HEK293T (cell line): ENCODE results near the gene ZNF296.

Source experiments
- CTCF ChIA-PET: fragments of 350-600 bp; formaldehyde crosslinking; extraction: SDS; loops from one replicate; lab custom pipeline; 2021; ENCODE audit warnings: antibody characterized with exemption, inconsistent platforms; lab: Yijun Ruan, JAX
- POLR2A ChIA-PET: fragments of 350-600 bp; formaldehyde crosslinking; extraction: SDS; loops from one replicate; lab custom pipeline; 2020; ENCODE audit warnings: antibody characterized with exemption, inconsistent platforms; lab: Yijun Ruan, JAX
- DNase-seq: peaks from one replicate; pipeline ENCODE4 v3.0.0; 2012; ENCODE audit warnings: mixed read lengths; ENCODE audit errors: extremely low spot score
- ARNT ChIP-seq: fragments of 450-650 bp; IDR thresholded peaks from 2 replicates; pipeline ENCODE4 v1.6.1; 2017; ENCODE audit warnings: mild to moderate bottlenecking
- BHLHE40 ChIP-seq: fragments of 450-650 bp; IDR thresholded peaks from 2 replicates; pipeline ENCODE4 v1.6.1; 2016; ENCODE audit warnings: mild to moderate bottlenecking, moderate library complexity, borderline replicate concordance
- CTBP1 ChIP-seq: fragments of 450-650 bp; IDR thresholded peaks from 2 replicates; pipeline ENCODE4 v1.6.1; 2016; ENCODE audit warnings: borderline replicate concordance
- ELF4 ChIP-seq: fragments of 450-650 bp; IDR thresholded peaks from 2 replicates; pipeline ENCODE4 v1.6.1; 2017; ENCODE audit warnings: antibody characterized with exemption
- FOXA1 ChIP-seq: fragments of 450-650 bp; IDR thresholded peaks from 2 replicates; pipeline ENCODE4 v1.6.1; 2016; ENCODE audit warnings: mild to moderate bottlenecking
- FOXK2 ChIP-seq: fragments of 450-650 bp; IDR thresholded peaks from 2 replicates; pipeline ENCODE4 v1.6.1; 2016; ENCODE audit warnings: mild to moderate bottlenecking
- FOXM1 ChIP-seq: fragments of 450-650 bp; IDR thresholded peaks from 2 replicates; pipeline ENCODE4 v1.6.1; 2017; ENCODE audit warnings: mild to moderate bottlenecking, borderline replicate concordance
- HDGF ChIP-seq: fragments of 450-650 bp; IDR thresholded peaks from 2 replicates; pipeline ENCODE4 v1.6.1; 2017; ENCODE audit warnings: antibody characterized with exemption, borderline replicate concordance
- L3MBTL2 ChIP-seq: fragments of 450-650 bp; conservative IDR thresholded peaks from 2 replicates; pipeline ENCODE4 v1.6.1; 2016; ENCODE audit warnings: mild to moderate bottlenecking
- LEF1 ChIP-seq: fragments of 450-650 bp; IDR thresholded peaks from 2 replicates; pipeline ENCODE4 v1.6.1; 2017; ENCODE audit warnings: mild to moderate bottlenecking, borderline replicate concordance
- NFRKB ChIP-seq: fragments of 450-650 bp; IDR thresholded peaks from 2 replicates; pipeline ENCODE4 v1.6.1; 2016; ENCODE audit warnings: mild to moderate bottlenecking, moderate library complexity
- PKNOX1 ChIP-seq: fragments of 450-650 bp; IDR thresholded peaks from 2 replicates; pipeline ENCODE4 v1.6.1; 2016
- SP1 ChIP-seq: fragments of 450-650 bp; IDR thresholded peaks from 2 replicates; pipeline ENCODE4 v1.6.1; 2017
- SUZ12 ChIP-seq: fragments of 450-650 bp; IDR thresholded peaks from 2 replicates; pipeline ENCODE4 v1.6.1; 2016; ENCODE audit warnings: mild to moderate bottlenecking
- TARDBP ChIP-seq: fragments of 450-650 bp; IDR thresholded peaks from 2 replicates; pipeline ENCODE4 v1.6.1; 2016
- ZNF384 ChIP-seq: fragments of 450-650 bp; IDR thresholded peaks from 2 replicates; pipeline ENCODE4 v1.6.1; 2016

ZNF296 gene

DNA sequence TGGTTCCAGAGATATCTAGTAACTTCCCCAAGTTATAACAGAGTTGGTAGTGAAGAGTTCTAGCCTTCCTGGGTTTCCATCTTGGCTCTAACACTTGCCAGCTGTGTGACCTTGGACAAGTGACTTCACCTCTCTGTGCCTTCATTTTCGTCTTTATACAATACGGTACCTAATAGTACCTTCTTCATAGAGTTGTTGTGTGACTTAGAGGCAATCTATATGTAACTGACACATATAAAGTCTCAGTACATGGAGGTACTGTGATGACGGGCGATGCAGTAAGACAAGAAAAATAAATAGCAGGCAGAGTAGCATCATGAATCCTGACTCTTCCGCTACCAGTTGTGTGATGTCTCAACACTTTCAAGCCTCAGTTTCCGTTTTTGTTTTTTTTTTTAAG lies 45.5 kb downstream of the ZNF296 start:
- no peak for DNase-seq
- CTCF ChIA-PET: no interaction called here
- no peak for TF ChIP-seq ZNF384
- no peak for TF ChIP-seq SUZ12
- POLR2A ChIA-PET: interaction anchor here (4.0 kb wide), 1 partner anchor 8 kb away, joined by 34 read pairs; the partner anchor contains the start of gene CLASRP

- DNase-seq: no peak
- TF ChIP-seq ELF4 (no peak), NFRKB (no peak), ARNT (no peak), HDGF (no peak), PKNOX1 (no peak), BHLHE40 (no peak), L3MBTL2 (no peak), CTBP1 (no peak), FOXA1 (no peak), TARDBP (no peak), SUZ12 (no peak), ZNF384 (no peak), FOXK2 (no peak), FOXM1 (no peak), SP1 (no peak), LEF1 (no peak)
- ChIA-PET POLR2A (interaction anchor here (1.1 to 4.0 kb wide), 2 partner anchors 11 to 15 kb away, joined by 3 to 34 read pairs; partner anchors contain the start of gene CLASRP), CTCF (interaction anchor here (0.9 kb wide), 1 partner anchor 10 kb away, joined by 3 read pairs; no protein-coding TSS in a partner anchor)
Measured at GRCh38 chr19:45027371-45027770, 48.9 kb downstream of the ZNF296 start.

DNA sequence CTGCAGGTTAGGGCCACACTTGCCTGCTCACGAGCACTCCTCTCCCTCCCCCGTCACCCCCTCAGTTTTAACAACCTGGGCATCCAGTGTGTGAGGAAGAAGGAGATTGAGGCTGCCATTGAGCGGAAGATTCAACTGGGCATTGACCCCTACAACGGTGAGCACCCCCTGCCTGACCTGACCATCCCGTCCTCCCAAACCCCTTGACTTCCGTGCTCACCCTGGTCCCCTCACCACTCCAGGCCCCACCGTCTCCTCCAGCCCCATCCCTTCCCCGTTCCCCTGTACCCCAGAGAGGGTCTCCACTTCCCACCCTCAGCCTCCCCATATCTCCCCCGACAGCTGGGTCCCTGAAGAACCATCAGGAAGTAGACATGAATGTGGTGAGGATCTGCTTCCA lies 51.0 kb downstream of the ZNF296 start:
- TF ChIP-seq CTBP1 (no peak), LEF1 (no peak), TARDBP (no peak), HDGF (no peak), ARNT (no peak), L3MBTL2 (no peak)
- ChIA-PET CTCF (no interaction called here), POLR2A (no interaction called here)
- no peak for DNase-seq

DNA sequence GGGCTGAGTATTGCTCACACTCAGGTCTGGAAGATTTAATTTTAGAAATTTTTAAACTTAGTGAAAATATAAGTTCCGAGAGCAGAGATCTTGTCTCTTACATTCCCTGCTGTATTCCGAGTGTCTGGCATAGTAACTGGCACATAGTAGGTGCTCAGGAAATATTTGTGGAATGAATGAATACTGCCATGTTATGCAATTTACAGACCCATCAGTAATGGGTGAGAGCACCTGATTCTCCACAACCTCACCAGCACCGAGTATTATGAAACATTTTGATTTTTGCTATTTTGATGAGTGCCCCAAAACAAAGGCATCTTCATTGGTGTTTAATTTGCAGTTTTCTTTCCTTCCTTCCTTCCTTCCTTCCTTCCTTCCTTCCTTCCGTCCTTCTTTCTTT lies 53.2 kb downstream of the ZNF296 start:
- DNase-seq: no peak
- POLR2A ChIA-PET: no interaction called here
- CTCF ChIA-PET: interaction anchor here (0.7 kb wide), 1 partner anchor 15 kb away, joined by 3 read pairs; no protein-coding TSS in a partner anchor
- TF ChIP-seq SUZ12 (no peak), FOXM1 (no peak), FOXK2 (no peak), PKNOX1 (no peak), SP1 (no peak), LEF1 (no peak), L3MBTL2 (no peak), ZNF384 (no peak), ARNT (no peak)

GRCh38 chr19:45021971-45022370 lies 54.3 kb downstream of the ZNF296 start:
- no peak for TF ChIP-seq ELF4
- no peak for TF ChIP-seq HDGF
- TF ChIP-seq LEF1: no peak
- TF ChIP-seq SUZ12: no peak
- TF ChIP-seq FOXK2: no peak
- TF ChIP-seq ZNF384: no peak
- no peak for TF ChIP-seq CTBP1
- no peak for TF ChIP-seq ARNT
- no peak for TF ChIP-seq SP1
- no peak for TF ChIP-seq L3MBTL2
- no peak for TF ChIP-seq BHLHE40
- no peak for TF ChIP-seq TARDBP
- ChIA-PET CTCF (no interaction called here), POLR2A (no interaction called here)
- DNase-seq: no peak
